ENCODE data around the gene RALGPS1.

RALGPS1 gene

DNA sequence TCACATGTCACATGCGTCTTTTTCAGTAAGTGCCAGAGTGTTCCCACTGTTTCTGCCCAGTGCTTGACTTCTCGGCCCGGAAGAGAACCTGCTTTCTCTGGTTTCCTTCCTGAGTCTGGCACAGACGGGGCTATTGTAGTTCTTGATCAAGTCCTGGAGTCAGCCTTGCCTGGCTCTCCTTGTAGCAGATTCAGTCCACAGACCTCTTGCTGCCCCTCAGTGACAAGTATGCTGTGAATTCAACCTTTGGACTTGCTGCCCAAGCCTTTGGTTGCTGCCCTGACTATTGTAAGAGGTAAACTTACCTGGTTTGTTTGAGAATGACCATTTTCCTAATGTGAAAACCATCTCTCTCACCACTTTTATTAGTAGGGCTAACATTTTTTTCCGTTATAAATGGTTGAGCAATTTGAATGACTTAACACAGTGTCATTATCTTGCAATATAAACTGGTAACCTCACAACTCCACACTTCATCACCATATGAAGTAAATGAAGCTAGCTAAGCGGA lies 29.4 kb upstream of the RALGPS1 start:
- Mint-ChIP-seq H3K36me3 (ENCODE audit: insufficient read depth) (peaks cover 7% of the 10 kb centered on the region), H3K4me3 (no peak overlapping the region), H3K9me3 (no peaks in the 10 kb centered on the region), H3K27me3 (no peaks in the 10 kb centered on the region), H3K4me1 (ENCODE audit: low read depth in 2 of 2) (peaks cover 0 to 4% of the 10 kb centered on the region in 2 donors), H3K27ac (no peak overlapping the region)
- ATAC-seq (replicated peaks) (no peak), DNase-seq (no peak)

DNA sequence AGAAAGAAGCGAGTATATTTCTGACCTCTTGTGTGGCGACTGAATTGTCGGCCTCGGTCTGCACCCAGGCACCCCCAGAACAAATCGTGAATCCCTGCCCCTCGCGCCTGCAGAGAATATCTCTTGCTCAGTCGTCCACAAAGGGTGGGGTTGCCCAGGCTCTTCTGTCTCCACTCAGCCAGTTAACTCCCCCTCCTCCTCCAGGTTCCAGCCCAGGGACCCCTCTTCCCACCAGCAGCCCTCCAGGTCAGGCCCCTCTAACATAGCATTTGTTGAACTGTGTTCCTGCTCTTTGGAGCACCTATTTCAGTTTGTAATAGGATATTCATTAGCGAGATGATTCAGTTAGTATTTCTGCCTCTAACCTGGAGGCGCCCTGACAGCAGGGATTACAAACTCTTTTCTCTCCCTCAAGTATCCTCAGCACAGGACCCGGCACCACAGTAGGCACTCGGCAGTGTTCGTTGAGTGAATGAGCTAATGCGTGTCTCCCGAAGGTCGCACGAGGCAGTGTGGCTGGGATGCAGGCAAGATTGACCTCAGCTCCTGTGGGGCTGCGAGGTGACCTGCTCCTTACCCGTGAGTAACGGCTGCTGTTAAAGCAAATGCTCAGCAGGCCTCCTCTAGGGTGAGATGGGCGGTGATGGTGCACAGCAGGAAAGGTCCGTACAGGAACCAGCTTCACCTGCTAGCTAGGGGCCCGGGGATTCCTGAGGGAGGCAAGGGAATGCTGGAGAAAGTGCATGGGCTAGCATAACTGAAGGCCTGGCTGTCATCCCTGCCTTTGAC lies 28.4 kb upstream of the RALGPS1 start:
- Mint-ChIP-seq H3K27ac (no peak overlapping the region), H3K4me3 (no peak overlapping the region), H3K4me1 (ENCODE audit: low read depth in 2 of 2) (peaks cover 0 to 4% of the 10 kb centered on the region in 2 donors), H3K27me3 (no peaks in the 10 kb centered on the region), H3K9me3 (no peaks in the 10 kb centered on the region), H3K36me3 (ENCODE audit: insufficient read depth) (peaks cover 5% of the 10 kb centered on the region)
- ATAC-seq (replicated peaks) (no peak), DNase-seq (no peak)

DNA sequence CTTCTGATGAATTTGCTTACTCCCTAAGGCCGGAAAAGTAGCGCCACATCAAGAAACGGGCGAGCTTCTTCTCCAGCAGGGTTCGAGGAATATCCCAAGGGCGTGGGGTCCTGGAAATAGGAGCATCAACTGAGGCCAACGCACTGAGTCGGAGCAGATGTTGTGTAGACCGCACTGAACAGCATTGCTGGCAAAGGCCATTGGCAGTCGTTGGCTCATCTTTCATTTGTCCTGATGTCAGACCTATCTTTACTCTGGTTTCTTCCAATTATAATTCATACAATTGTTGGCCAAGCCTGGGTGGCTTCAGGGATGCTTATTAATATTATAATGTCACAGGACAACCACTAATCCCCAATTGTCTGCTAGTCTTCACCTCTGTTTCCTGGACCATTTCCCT lies 27.7 kb upstream of the RALGPS1 start:
- no peak overlapping the region for H3K27ac Mint-ChIP-seq
- H3K27me3 Mint-ChIP-seq = no peaks in the 10 kb centered on the region
- no peak for DNase-seq
- H3K9me3 Mint-ChIP-seq = no peaks in the 10 kb centered on the region
- peaks cover 0 to 4% of the 10 kb centered on the region in 2 donors for H3K4me1 Mint-ChIP-seq (ENCODE audit: low read depth in 2 of 2)
- H3K4me3 Mint-ChIP-seq = no peak overlapping the region
- ATAC-seq (replicated peaks) = no peak
- H3K36me3 Mint-ChIP-seq (ENCODE audit: insufficient read depth) = peaks cover 5% of the 10 kb centered on the region

DNA sequence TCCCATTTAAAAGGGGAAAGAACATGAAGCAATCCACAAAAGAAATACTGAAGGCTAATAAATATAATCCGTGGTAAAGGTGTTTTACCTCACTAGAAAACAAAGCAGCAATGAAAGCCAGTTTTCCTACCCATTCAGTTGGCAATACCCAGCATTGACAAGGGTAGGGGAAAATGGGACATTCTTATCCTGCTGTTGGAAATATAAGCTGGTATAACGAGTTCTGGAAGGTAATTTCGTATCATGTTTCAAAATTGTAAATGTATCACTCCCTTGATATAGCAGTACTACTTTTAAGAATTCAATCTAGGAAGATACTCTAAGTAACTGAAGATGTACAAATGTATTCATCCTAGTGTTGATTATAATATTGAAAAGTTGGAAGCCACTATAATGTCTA lies 22.9 kb upstream of the RALGPS1 start:
- Mint-ChIP-seq H3K4me1 (ENCODE audit: low read depth in 2 of 2) (no peaks in the 10 kb centered on the region), H3K36me3 (ENCODE audit: insufficient read depth) (no peaks in the 10 kb centered on the region), H3K27me3 (peaks cover 0 to 10% of the 10 kb centered on the region in 2 donors), H3K27ac (no peak overlapping the region), H3K4me3 (no peak overlapping the region), H3K9me3 (no peaks in the 10 kb centered on the region)
- ATAC-seq (replicated peaks) (no peak), DNase-seq (no peak)

DNA sequence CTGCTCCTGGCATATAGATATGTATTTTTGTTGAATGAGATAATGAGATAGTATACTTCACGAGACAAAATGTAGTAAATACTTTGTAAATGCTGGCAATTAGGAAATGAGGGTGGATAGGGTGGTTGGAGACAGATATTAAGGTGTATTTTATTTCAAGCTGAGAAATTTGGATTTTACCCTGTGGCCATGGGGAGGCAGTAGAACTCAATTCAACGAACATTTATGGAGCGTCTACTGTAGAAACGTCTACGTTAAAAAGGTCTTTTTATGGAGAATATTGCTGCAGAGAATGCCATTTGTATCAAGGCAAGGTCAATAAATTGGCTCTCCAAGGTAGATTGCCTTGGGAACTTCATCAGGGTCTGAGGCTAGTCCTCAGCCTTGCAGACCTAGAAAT lies 21.5 kb upstream of the RALGPS1 start:
- Mint-ChIP-seq H3K27ac (no peak overlapping the region), H3K27me3 (peaks cover 6 to 24% of the 10 kb centered on the region in 2 donors), H3K4me1 (ENCODE audit: low read depth in 2 of 2) (no peaks in the 10 kb centered on the region), H3K36me3 (ENCODE audit: insufficient read depth) (no peaks in the 10 kb centered on the region), H3K4me3 (no peak overlapping the region), H3K9me3 (no peaks in the 10 kb centered on the region)
- ATAC-seq (replicated peaks) (no peak), DNase-seq (no peak)

DNA sequence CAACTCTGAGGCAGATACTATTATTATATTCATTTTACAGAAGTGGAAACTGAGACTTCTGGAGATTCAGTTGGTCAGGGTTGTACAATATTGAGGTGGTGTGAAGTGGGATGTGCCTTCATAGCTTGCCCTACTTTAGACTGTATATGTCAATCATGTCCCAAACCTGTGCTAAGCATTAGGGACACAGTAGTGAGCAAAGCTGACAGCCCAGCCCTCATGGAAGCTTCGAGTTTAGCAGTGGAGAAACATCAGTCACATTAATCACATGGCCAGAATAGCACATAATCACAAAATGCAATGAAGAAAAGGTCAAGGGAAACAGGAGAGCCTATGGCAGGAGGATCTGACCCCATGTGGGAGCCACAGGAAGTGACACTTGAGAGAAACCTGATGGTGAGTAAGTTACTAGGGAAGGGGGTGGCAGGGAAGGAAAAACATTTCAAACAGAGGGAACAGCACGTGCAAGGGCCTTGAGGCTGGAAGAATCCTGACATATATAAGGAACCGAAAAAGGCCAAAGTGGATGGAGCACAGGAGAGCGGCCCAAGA lies 20.5 kb upstream of the RALGPS1 start:
- H3K4me3 Mint-ChIP-seq = no peak overlapping the region
- H3K4me1 Mint-ChIP-seq (ENCODE audit: low read depth in 2 of 2) = no peaks in the 10 kb centered on the region
- DNase-seq = no peak
- H3K27me3 Mint-ChIP-seq = peaks cover 6 to 27% of the 10 kb centered on the region in 2 donors
- no peaks in the 10 kb centered on the region for H3K36me3 Mint-ChIP-seq (ENCODE audit: insufficient read depth)
- H3K9me3 Mint-ChIP-seq = no peaks in the 10 kb centered on the region
- no peak overlapping the region for H3K27ac Mint-ChIP-seq
- ATAC-seq (replicated peaks) = no peak

DNA sequence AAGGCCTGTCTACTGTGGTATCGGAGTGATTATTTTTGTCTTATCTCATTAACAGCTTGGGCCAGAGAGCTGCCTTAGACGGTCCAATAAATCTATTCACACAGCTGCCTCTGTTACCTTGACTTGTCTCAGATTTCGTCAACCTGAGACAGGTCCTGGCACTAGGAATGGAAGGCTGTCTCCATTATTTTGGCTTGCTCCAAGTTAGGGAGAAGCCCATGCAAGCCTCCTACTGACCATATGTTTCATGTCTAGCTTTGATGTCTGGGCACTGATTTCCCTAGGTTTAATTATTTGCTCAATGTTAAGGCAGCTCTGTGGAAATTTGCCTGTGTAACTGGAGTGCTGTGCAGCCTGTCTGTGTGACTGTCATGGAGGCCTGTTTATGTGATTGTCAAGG lies 12.4 kb upstream of the RALGPS1 start:
- Mint-ChIP-seq H3K4me3 (no peak overlapping the region), H3K27me3 (peaks cover 18 to 27% of the 10 kb centered on the region in 2 donors), H3K36me3 (ENCODE audit: insufficient read depth) (no peaks in the 10 kb centered on the region), H3K27ac (no peak overlapping the region), H3K4me1 (ENCODE audit: low read depth in 2 of 2) (no peaks in the 10 kb centered on the region), H3K9me3 (no peaks in the 10 kb centered on the region)
- no peak for DNase-seq
- ATAC-seq (replicated peaks) = no peak

DNA sequence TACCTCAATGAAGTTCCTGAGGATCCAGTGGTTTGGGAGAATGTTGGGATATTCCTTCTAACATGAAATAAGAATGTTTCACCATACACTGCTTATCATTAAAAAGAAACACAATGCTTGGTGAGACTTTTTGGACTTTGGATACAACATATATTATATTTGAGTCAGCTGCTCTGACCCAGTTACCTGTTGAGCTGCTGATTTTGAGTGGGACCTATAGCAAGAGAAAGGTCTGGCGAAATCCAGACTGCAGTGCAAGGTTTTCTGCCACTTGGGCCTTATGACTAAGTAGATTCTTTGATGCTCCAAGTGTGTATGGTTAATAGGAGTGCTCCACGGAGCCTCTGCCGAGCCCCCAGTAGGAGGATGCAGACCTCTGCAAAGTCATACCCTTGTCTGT lies 10.0 kb upstream of the RALGPS1 start:
- DNase-seq (no peak), ATAC-seq (replicated peaks) (no peak)
- Mint-ChIP-seq H3K36me3 (ENCODE audit: insufficient read depth) (no peaks in the 10 kb centered on the region), H3K27ac (no peak overlapping the region), H3K4me3 (no peak overlapping the region), H3K27me3 (peaks cover 22 to 28% of the 10 kb centered on the region in 2 donors), H3K9me3 (no peaks in the 10 kb centered on the region), H3K4me1 (ENCODE audit: low read depth in 2 of 2) (no peaks in the 10 kb centered on the region)

DNA sequence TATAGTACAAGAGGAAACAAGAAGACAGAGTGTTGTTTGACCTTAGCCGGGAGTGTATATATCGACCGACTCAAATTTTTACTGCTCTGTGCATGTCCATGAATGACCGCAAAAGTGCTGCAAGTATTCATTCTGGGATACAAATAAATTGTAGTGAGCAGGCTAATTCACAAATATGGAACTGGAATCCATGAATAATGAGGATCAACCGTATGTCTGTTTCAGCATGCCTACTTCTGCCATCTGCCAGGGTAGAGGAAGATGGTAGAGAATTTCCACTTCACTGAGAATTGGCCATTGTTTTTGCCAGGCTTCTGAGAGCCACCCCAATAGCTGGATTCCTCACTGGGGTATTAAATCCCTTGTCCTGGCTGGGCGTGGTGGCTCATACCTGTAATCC lies 8.5 kb upstream of the RALGPS1 start:
- H3K36me3 Mint-ChIP-seq (ENCODE audit: insufficient read depth) = no peaks in the 10 kb centered on the region
- no peak overlapping the region for H3K4me3 Mint-ChIP-seq
- H3K27me3 Mint-ChIP-seq = peaks cover 24 to 28% of the 10 kb centered on the region in 2 donors
- no peaks in the 10 kb centered on the region for H3K9me3 Mint-ChIP-seq
- DNase-seq (no peak), ATAC-seq (replicated peaks) (no peak)
- H3K4me1 Mint-ChIP-seq (ENCODE audit: low read depth in 2 of 2) = no peaks in the 10 kb centered on the region
- no peak overlapping the region for H3K27ac Mint-ChIP-seq

DNA sequence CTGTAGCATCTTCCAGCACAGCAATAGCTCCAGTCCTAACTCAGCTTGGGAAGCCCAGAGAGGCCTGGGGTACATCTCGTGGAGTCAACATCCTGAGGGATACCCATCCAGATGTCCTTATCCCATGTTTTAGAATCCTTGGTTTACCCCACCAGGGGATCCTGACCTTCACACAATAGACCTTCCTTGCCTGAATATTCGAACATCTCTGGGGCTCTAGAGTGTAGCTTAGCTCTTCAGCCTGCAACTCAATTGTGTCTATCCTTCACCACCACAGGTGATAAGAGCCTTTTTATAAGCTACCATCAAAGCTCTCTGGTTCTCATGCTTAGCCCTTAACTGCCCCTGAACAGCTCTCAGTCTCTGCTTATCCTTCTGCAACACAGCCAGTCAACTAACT lies 7.5 kb upstream of the RALGPS1 start:
- no peaks in the 10 kb centered on the region for H3K36me3 Mint-ChIP-seq (ENCODE audit: insufficient read depth)
- no peak for DNase-seq
- H3K27me3 Mint-ChIP-seq = peaks cover 28 to 30% of the 10 kb centered on the region in 2 donors
- H3K4me1 Mint-ChIP-seq (ENCODE audit: low read depth in 2 of 2) = no peaks in the 10 kb centered on the region
- no peak for ATAC-seq (replicated peaks)
- H3K4me3 Mint-ChIP-seq = no peak overlapping the region
- no peak overlapping the region for H3K27ac Mint-ChIP-seq
- peaks cover 0 to 2% of the 10 kb centered on the region in 2 donors for H3K9me3 Mint-ChIP-seq

DNA sequence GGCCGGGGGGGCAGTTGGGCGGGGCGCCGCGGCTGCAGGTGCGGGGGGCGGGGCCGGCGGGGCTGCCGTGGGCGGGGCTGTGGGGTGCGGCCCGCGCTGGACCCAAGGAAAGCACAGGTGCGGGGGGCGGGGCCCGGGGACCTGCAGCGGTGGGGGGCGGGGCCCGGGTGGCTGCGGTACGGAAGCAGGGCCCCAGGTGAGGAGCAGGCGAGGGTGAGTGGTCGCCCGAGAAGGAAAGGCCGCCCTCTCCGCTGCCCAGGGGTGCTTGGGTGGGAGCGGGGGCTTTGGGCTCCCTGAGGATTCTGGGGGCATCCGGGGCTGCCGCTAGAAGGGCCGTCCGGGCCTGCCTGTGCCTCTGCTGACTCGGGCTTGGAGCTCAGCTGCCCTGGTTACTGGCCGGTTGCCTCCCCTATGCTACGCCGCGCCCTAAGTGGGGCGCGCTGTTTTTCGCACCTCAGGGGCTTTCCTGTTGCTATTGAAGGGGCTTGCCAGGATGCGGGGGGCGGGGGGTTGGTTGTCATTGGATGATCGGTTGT lies 767 bp downstream of the RALGPS1 start:
- Mint-ChIP-seq H3K9me3 (peaks cover 0 to 3% of the 10 kb centered on the region in 2 donors), H3K27ac (peak overlapping the region in 1 of 2 donors; percentile 17), H3K4me3 (peak overlapping the region; percentile 74 to 79), H3K36me3 (ENCODE audit: insufficient read depth) (peaks cover 4% of the 10 kb centered on the region), H3K4me1 (ENCODE audit: low read depth in 2 of 2) (peaks cover 4 to 7% of the 10 kb centered on the region in 2 donors), H3K27me3 (peaks cover 7 to 17% of the 10 kb centered on the region in 2 donors)
- DNase-seq (peak; percentile 11 to 15 (median 13)), ATAC-seq (replicated peaks) (peak; percentile 8)

DNA sequence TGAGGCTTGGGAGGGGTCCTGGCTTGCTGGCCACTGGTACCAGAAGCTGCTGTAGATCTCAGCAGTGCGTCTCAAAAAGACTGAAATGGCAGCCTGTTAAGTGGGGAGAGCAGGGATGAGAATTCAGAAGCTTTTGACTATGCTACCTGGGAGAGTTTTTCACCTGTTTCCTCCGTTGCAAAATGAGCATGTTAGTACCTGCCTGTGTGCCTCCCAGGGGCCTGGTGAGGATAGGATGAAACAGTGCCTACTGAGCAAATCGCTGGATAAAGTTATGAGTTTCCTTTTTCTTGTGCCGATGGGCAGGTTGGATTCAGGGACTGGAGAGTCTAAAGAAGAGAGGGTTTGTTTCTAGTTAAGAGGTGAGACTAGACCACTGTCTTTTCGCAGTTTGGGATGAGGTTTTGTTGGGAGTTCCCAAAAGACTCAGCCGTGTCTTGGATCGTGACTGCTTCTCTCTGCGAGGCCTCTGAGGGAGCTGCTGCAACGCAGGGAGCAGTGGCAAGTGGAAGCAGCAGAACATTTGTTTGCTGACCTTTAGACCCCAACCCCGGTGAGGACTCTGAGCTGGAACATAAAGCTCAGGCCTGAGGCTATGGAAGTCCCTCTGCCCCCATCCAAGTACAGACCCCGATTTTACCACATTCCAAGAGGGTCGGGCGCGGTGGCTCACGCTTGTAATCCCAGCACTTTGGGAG lies 1.4 kb downstream of the RALGPS1 start:
- Mint-ChIP-seq H3K4me1 (ENCODE audit: low read depth in 2 of 2) (peaks cover 4 to 7% of the 10 kb centered on the region in 2 donors), H3K9me3 (peaks cover 0 to 3% of the 10 kb centered on the region in 2 donors), H3K27me3 (peaks cover 7 to 16% of the 10 kb centered on the region in 2 donors), H3K27ac (peak overlapping the region in 1 of 2 donors; percentile 17), H3K36me3 (ENCODE audit: insufficient read depth) (peaks cover 4% of the 10 kb centered on the region), H3K4me3 (peak overlapping the region; percentile 74 to 79)
- no peak for ATAC-seq (replicated peaks)
- no peak for DNase-seq

DNA sequence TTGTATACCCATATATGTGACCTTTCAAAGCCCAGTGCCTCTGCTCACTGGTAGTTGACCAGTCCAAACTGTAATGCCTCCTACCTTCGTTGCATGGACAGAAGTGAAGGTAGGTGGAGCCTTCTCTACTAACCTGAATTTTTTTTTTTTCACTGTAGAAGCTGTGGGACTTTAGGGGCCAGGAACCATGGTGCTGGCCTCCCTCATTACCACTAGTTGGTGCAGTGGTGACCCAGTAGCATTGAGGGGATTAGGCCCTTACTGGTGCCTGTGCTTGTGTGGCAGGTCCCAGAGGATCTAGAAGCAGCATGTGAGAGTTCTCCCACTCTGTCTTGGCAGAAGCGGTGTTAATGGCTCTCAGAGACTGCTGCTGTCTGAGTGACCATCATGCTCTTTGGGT lies 2.3 kb downstream of the RALGPS1 start:
- peaks cover 7 to 10% of the 10 kb centered on the region in 2 donors for H3K27me3 Mint-ChIP-seq

More for the DNA sequence above, 2.3 kb downstream of the RALGPS1 start:
- Mint-ChIP-seq H3K9me3 (peaks cover 0 to 3% of the 10 kb centered on the region in 2 donors), H3K36me3 (ENCODE audit: insufficient read depth) (peaks cover 4% of the 10 kb centered on the region), H3K4me1 (ENCODE audit: low read depth in 2 of 2) (peaks cover 4 to 7% of the 10 kb centered on the region in 2 donors), H3K27ac (no peak overlapping the region), H3K4me3 (no peak overlapping the region)
- ATAC-seq (replicated peaks) = no peak
- no peak for DNase-seq

All from effector memory CD8-positive, alpha-beta T cell (primary cell).